Liver (tissue), 3 donors: ENCODE data around the gene IGF1R.

ENCODE experiments used
- CTCF ChIP-seq: fragments of 150-350 bp; IDR thresholded peaks from 2 replicates; pipeline ENCODE4 v1.5.1; 2017; ENCODE audit warnings: improper control_type of control experiment, low read depth, low read length; ENCODE audit not compliant: missing input control
- HNF4A ChIP-seq, 2 donors: conservative IDR thresholded peaks; 2 replicates each; pipeline ENCODE4 v1.6.1; 2016; ENCODE audit warnings: antibody characterized with exemption in 2 of 2, mild to moderate bottlenecking in 2 of 2
- JUND ChIP-seq, 2 donors: IDR thresholded peaks; 2 replicates each; pipeline ENCODE4 v1.6.1; 2016; ENCODE audit warnings: antibody characterized with exemption in 2 of 2
- MAX ChIP-seq: IDR thresholded peaks from 2 replicates; pipeline ENCODE4 v1.6.1; 2016; ENCODE audit warnings: antibody characterized with exemption
- SP1 ChIP-seq: IDR thresholded peaks from 2 replicates; pipeline ENCODE4 v1.6.1; 2018; ENCODE audit warnings: antibody characterized with exemption, mild to moderate bottlenecking
- TAF1 ChIP-seq: conservative IDR thresholded peaks from 2 replicates; pipeline ENCODE4 v1.6.1; 2016; ENCODE audit warnings: antibody characterized with exemption, mild to moderate bottlenecking
- YY1 ChIP-seq: IDR thresholded peaks from 2 replicates; pipeline ENCODE4 v1.6.1; 2016; ENCODE audit warnings: antibody characterized with exemption, mild to moderate bottlenecking
- donor health status: healthy.
- donor health status: healthy.

GRCh38 chr15:98718426-98719136, 70.2 kb downstream of the IGF1R start:
- TF ChIP-seq SP1 (no peak), CTCF (no peak), YY1 (no peak), MAX (no peak), TAF1 (no peak), JUND (IDR thresholded peaks at IDR 0.05) (no peak), HNF4A (conservative IDR thresholded peaks at IDR 0.05) (no peak)
